GM21717 (cell line): ENCODE results near the gene ASIC2.

Experiments used
- ATAC-seq: cut with Tn5 transposase; IDR thresholded peaks from one replicate; pipeline ENCODE4 v1.9.1; 2021; ENCODE audit warnings: mild to moderate bottlenecking, moderate library complexity; ENCODE audit not compliant: unreplicated experiment

Gene ASIC2

DNA sequence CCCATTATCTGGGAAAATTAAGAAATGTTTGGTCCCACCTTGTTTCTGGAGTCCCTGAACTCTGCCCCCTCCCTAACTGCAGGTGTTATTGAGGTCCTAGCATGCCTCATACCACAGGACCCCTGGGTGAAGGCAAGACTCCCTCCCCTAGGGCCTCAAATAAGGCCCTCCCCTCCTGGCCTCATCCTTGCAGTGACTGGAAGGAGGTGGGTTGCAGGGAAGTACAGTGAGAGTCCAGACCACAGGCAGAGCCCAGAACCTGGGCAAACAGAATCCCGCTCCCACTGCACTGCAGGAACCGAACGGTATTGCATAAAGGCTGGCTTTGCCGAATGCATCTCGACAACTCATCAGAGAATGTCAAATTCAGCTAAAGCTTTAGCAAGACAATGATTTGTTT, 126.6 kb downstream of the ASIC2 start:
- ATAC-seq: no peak

DNA sequence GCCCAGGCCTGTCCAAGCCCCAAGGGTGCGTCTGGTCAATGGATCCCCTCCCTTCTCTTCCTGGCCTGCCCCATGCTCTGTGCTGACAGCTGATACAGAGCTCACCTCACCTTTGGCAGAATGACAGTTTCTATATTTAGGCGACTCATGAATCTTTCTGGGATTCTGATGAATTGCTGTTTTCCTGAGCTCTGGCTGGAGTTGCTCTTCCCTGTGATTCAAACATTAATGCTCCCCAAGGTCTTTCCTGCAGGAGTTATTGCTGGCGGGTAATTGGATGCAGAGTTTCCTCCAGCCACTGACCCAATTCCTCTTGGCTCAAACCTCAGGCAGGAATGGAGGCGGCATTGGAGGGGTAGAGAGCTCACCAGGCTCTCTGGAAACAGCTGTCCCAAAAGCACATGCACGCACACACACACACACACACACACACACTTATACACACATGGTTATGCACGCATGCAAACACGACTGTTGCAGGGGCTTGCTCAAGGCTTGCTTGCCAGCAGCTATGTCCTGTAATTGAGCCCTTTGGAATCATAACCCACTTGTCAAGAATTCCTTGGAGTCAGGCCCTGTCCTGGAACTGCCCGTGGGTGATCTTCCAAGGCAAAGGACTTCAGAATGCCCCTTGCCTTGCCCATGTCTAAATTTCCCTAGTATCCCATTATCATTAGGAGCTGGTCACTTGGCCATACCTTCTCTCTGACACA, 128.8 kb downstream of the ASIC2 start:
- ATAC-seq: no peak

DNA sequence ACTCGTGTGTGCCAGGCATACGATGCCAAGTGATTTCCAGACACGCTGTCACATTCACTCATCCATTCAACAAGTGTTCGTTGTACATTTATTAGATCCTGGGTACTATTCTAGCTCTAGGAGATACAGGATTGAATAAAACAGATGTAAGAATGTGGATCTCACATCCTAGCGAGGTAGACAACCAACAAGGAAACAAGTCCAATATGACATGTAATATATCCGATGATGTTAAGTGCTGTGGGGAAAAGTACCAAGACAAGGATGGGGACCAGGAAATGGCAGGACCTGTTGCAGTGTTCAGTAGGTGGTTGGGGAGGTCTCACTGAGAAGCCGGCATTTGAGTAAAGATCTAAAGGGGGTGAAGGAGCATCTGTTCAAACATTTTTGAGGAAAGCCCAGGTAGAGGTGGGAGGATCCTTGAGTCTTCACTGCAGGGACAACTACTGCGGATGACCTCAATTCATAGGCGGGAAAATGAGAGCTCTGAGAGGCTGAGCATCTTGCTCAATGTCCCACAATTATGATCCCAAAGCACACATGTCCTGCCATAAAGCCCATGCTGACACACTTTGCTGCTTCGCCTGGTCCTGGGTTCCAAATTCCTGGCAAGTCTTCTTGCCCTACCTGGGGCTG, 129.4 kb downstream of the ASIC2 start:
- ATAC-seq: no peak

DNA sequence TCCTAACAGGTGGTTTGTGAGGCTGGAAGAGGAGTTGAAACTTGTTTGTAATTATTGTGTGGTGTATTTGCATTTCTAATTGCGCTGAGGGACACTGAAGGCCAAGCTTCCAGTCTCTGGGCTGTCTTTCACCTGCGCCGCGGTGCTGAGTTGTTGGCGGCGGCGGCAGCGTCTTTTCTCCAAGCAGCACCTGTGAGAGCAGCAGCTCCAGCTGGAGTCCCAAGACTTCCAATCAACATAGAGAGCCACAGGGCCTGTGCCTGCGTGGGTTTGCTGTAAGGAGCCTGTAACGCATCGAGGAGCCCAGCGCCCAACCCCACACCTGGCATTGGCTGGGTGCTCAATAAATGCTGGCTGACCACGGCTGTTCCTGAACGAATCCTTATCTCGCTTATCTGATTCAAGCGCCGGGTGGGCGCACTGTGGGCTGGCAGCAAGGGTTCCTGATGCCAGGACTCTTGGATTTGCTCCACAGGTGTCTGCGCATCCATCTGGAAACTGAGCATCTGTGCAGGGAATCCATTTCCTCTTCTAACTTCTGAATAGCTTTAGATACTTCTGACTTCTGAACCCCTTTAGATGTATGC, 138.1 kb downstream of the ASIC2 start:
- no peak for ATAC-seq

DNA sequence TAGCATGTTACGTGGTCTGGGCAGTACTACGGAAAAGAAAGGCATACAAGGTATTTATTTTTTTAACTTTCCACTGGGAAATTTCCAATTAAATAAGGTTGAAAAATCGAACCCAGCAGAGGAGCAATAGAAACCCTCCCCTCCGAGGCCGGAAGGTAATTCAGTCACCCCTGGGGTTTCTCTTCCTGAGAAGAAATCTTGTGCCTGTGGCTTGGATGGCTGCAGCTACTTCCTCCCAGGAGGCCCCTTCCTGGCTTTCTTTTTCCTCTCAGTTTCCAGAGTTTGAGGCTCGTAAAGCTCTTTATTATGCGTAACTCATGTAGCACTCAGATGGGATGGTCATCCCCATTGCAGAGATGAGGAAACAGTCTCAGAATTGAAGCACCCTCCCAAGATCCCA, 140.3 kb downstream of the ASIC2 start:
- no peak for ATAC-seq

DNA sequence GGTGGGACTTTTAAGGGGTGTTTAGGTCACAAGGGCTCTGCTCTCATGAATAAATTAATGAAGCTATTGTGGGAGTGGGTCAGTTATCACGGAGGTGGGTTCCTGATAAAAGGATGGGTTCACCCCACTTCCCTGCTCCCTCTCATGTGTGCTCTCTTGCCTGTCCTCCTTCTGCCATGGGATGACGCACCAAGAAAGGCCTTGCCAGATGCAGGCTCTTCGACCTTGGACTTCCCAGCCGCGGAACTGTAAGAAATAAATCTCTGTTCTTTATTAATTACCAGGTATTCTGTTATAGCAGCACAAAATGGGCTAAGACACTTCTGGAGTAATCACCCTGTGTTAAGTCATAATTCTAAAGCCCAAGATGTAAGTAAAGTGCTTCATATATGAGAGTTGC, 141.5 kb downstream of the ASIC2 start:
- no peak for ATAC-seq

DNA sequence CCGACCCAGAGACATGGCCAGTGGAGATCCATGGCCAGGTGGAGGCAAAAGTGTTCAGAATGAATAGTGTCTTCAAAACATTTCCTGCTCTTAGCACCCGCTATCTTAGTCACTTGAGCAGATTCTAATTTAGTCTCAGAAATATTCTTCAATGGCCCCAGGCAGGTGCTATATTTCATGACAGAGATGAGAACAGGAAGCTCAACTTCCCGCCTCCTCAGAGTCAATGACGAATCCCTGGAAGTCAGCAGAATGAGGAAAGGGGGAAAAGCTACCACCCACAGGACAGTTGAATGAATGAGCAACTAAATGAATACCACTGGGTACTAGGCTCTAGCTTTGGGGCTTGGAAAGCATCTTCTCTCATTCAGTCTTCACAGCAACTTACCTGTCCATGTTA, 147.2 kb downstream of the ASIC2 start:
- no peak for ATAC-seq

DNA sequence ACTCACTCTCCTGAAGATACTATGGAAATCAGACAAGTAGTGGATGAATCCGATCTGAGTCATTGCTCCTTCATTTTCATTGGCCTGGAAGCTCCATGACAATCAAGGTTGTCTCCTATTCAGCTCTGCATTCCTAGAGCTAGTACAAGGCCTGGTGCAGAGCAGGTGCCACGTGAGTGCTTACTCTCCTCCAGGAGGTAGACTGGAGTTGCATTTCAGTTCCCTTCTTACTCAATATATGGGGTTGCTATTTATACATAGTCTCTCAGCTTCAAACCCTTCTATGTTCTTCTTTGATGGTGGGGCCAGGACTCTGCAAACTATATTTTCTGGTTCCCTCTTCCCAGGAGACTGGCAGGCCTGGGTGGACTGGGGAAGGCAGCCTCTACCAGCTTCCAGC, 148.3 kb downstream of the ASIC2 start:
- ATAC-seq: no peak

DNA sequence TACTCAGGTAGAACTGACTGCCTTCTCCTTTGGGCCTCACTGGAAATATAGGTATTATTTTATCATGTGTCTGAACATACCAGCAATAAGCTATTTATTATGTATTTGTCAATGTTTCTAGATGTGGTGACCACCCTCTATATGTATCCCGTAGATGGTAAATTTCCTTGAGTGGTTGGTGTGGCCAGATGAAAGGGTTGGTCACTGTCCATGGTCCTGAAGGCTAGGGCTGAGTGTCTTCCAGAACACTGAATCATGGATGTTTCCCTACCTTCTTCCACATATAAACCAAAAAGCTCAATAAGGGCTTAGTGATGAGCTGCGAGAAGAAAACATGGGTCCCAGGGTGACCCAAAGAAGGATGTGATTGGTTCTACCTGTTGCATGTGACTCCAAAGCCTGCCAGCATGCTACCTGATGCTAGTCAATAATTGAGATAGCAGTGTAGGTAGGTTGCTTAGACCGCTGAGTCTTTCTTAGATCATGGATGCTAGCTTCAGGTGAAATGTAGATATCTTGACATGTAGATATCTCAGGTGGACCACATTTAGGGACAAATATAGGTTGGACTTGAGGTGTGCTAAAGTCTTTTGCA, 150.3 kb downstream of the ASIC2 start:
- no peak for ATAC-seq

DNA sequence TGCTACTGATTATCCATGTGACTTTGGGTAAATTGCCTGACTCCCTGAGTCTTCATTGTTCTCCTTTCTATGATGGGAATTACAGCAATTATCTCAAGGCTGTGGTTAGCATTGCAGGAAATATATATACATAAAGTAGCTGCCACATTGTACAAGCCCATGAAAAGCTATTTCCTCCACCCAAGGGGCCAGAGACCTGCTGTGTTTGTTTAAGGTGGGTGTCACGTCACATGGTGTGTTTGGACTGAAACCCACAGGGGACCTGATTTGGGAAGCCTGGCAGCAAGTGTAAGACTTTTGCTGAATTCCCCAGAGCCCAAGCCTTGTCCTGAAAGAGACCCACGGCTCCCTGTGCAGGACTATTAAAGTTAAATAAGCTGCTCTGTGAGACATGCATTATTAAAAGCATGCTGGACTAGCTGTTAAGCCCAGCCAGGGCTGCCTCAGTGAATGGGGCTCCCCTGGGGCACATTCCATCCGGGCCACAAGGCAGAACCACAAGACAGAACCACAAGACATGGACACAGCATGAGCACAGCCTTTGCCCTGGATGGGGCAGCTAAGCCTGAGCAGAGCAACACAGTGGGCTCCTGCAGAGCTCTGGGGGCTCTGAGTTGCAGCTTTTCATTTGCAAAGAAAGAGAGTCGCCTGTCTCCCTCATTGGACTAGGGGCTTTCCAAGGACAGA, 152.5 kb downstream of the ASIC2 start:
- no peak for ATAC-seq

DNA sequence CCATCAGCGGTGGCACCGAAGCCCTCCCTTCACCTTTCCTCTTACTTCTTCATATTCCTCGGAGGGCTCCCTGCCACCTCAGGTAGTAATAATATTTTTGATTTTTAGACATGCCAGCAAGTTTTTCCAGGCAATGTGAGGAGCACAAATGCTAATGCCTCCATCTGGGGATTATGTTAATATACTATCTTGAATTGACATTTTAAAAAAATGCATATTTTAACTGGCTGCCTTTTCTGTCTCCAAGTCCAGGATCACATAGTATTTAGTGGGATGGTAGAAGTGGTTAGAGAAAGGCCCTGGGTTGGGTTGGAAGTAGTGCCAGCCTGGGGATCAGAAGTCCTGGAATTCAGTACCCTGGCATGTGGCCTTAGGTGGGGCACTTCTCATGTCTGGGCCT, 154.5 kb downstream of the ASIC2 start:
- no peak for ATAC-seq

DNA sequence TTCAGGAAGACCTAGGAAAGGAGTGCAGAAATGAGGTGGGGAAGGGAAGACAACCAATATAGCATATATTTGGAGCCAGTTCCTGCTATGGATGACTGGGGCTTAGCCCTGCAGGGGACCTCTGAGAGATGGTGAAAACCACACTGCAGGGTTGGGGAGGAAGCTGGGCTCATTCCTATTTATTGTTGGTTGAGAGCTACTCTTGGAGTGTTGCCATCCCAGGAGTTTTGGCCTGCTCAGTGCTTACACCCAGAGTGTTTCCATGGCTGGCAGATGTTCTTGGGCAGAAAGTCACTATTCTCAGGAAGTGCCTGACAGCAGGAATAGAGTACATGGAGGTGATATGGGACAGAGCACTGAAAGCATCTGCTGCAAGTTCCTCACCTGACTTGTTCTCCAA, 155.7 kb downstream of the ASIC2 start:
- no peak for ATAC-seq

DNA sequence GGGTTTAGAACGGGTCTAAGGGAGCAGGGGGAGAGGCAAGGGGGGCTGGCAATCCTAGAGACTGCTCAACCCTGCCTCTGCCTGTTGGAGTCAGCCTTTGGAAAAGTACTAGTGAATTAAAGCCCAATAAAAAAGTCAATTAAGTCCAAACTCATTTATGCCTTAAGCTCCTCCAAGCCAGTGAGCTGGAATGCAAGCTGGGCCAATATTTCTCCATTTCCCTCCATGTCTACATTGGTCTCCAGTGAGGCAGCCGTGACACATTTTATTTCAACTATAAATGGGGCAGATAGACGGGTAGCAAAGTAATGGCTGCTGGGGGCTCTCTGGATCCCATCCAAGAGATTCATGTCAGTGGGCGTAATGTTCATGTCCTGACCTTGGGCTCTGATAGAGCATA, 157.4 kb downstream of the ASIC2 start:
- ATAC-seq: no peak

DNA sequence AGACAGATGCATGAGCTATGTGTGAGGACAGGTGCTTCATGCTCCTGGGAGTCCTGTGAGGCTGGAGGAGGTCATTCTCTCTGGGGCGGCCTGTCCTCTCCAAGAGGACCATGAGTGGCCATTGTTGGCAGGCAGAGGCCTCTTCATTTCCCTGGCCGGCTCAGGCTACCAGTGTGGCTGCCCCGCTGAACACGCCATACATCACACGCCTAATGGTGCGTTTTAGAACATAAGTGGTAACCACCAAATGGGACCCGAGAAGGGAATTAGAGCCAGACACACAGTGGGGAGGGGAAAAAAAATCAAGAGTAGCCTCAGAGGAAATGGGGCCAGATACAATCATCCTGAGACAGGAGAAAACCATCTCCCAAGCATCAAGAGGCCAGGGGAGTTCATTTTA, 161.5 kb downstream of the ASIC2 start:
- ATAC-seq: no peak

DNA sequence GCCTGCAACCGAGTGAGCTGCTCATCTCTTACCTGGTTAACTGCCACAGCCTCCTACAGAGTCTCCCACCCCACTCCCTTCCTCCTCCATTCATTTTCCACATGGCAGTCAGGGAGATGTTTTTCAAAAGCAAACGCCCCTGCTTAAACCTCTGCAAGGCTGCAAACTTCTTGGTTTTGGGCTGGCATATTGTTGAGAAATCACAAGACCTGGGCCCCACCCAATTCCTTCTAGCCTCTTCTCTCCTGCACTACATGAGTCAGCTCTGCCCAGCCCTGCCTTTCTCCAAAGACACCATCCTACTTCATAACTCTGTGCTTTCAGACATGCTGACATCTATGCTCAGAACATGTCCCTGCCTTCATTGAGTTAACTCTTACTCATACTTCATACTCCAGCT, 165.4 kb downstream of the ASIC2 start:
- ATAC-seq: no peak

DNA sequence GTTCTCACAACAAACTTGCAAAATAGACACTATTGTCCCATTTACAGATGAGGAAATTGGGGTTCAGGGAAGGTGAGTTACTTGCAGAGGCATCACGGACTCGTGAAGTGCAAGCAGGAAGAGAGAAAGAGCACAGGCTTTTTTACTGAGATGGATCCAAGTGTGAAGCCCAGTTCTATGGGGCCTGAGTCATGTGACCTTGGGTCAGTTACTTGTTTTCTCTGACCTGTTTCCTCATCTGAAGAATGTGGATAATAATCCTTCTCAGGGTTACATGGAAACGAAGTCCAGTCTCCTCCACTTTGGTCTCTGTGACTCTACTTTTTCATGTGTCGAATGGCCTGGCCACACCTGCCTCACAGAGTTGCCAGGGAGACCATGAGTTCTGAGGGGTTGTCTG, 167.0 kb downstream of the ASIC2 start:
- ATAC-seq: no peak

DNA sequence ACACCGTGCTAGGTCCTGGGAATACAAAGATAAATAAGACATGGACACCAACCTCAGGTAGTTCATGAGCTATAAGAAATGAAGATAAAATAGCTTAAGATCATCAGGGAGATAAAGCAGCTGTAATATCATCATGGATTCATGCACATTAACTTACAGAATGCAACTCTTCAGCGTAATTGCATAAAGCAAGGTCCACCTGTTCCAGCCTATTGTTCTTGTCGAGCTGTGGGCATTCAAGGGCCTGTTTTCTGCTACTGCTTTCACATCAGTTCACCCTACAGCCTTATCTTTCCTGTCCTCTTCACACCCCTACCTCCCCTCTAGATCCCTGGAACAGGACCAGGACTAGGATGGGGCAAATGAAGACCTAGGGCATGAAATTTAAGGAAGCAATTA, 167.5 kb downstream of the ASIC2 start:
- no peak for ATAC-seq

DNA sequence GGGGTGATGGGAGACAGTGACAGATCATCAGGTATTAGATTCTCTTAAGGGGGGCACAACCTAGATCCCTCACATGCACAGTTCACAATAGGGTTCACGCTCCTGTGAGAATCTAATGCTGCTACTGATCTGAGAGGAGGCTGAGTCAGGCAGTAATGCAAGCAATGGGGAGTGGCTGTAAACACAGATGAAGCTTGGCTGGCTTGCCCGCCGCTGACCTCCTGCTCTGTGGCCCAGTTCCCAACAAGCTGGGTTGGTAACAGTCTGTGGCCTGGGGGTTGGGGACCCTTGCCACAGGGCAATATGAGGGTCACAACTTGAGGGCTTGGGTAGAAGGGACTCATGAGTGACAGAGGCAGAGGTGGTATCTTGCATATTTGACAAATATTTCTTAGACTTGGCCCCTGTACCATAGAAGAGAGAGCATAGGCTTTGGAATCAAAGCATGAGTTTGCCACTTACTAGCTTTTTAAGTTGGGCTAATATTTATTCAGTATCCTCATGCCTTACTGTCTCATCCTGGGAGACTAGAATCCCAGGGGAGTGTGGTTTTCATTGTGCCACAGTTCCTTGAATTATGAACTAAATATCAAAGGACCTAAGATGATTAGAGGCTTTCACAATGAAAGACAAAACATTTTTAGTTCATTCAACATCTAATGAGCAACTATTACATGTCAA, 168.1 kb downstream of the ASIC2 start:
- no peak for ATAC-seq

DNA sequence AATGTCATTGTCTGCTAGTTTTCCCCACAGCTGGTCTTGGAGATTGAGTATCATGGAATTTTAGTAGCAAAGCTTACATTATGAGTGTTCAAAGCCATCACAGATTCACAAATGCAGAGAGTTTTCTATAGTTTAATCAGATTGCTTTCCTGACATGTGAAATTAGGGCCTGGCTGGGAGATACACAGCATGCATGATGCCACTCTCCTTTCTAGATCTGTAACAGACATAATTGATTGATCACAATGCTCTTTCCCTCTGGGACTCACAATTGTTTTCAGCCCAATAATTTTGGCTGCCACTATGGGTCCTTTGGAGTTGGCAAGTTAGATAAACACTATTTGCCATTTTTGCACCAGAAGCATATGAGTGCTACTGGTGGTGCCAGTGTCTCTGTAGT, 168.9 kb downstream of the ASIC2 start:
- no peak for ATAC-seq

DNA sequence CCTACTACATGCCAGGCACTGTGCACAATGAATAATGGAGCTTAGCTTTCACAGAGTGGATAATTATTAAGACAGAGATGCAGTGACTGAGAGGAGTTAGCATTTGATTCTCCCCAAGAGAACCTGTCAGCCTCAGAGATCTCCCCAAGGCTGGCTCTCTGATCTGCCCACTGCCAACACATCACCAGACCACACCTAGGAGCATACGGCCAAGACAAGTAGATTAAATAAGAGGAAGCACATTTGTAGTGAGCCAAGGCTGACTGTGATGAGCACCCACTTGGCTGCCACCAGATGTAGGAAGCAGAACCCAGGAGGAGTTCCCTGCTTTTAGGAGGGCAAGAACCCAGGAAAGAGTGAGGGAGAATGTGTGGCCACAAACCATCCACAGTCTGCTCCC, 171.3 kb downstream of the ASIC2 start:
- no peak for ATAC-seq

DNA sequence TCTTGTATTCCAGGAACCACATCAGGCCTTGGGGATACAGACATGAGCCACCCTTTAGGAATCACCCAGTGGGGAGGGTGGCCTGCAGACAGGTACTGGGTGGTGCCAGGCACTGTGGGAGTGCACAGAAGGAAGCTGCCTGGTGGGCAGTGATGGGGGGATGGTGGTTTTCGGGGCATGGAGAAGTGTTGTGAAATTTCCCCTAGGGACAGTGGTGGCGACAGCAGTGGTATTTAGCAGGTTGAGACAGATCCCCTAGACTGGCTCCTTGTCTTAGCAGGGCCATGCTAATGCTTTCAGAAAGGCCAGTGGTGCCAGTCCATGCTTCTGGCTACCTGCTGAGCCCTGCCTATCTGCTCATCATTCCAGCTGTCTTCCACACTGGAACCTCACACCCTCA, 171.8 kb downstream of the ASIC2 start:
- no peak for ATAC-seq
